CD4-positive, alpha-beta T cell treated with Interferon gamma for 1 hour (primary cell): ENCODE measurements around the gene GATA6.

ENCODE experiments used
- DNase-seq: peaks from one replicate; pipeline ENCODE4 v3.0.0-alpha.2; 2020

The GATA6 gene

GRCh38 chr18:22169011-22169888, at the start of gene GATA6:
Gene GATA6 (plus strand): TSS chr18:22169589. CDS start chr18:22171145, 1,556 bp downstream.
- DNase-seq = peak; percentile 26

- DNase-seq = no peak
Observed at GRCh38 chr18:22124970-22125369, 44.4 kb upstream of the GATA6 start.

GRCh38 chr18:22128954-22129353, 40.4 kb upstream of the GATA6 start:
- DNase-seq = no peak

- DNase-seq = no peak
Observed at GRCh38 chr18:22129778-22130177, 39.6 kb upstream of the GATA6 start.

- DNase-seq = no peak
Observed at GRCh38 chr18:22132258-22132657, 37.1 kb upstream of the GATA6 start.

GRCh38 chr18:22132763-22133162, 36.6 kb upstream of the GATA6 start:
- DNase-seq = no peak

- no peak for DNase-seq
Observed at GRCh38 chr18:22136395-22136794, 33.0 kb upstream of the GATA6 start.

GRCh38 chr18:22141211-22141610, 28.2 kb upstream of the GATA6 start:
- DNase-seq = no peak

- DNase-seq = no peak
Observed at GRCh38 chr18:22143347-22144340, 25.7 kb upstream of the GATA6 start.

- DNase-seq = no peak
Observed at GRCh38 chr18:22145160-22145559, 24.2 kb upstream of the GATA6 start.

- no peak for DNase-seq
Observed at GRCh38 chr18:22149710-22150109, 19.7 kb upstream of the GATA6 start.

GRCh38 chr18:22152093-22152492, 17.3 kb upstream of the GATA6 start:
- no peak for DNase-seq

- DNase-seq = no peak
Observed at GRCh38 chr18:22153428-22153827, 16.0 kb upstream of the GATA6 start.

- DNase-seq = no peak
Observed at GRCh38 chr18:22155584-22155983, 13.8 kb upstream of the GATA6 start.

GRCh38 chr18:22159014-22159413, 10.4 kb upstream of the GATA6 start:
- DNase-seq = no peak

- DNase-seq = no peak
Observed at GRCh38 chr18:22161090-22161489, 8.3 kb upstream of the GATA6 start.

GRCh38 chr18:22163416-22164161, 5.8 kb upstream of the GATA6 start:
- no peak for DNase-seq

- no peak for DNase-seq
Observed at GRCh38 chr18:22164337-22165048, 4.9 kb upstream of the GATA6 start.

- DNase-seq = no peak
Observed at GRCh38 chr18:22165049-22165602, 4.3 kb upstream of the GATA6 start.

- no peak for DNase-seq
Observed at GRCh38 chr18:22165603-22166068, 3.8 kb upstream of the GATA6 start.

GRCh38 chr18:22166069-22166950, 3.1 kb upstream of the GATA6 start:
- no peak for DNase-seq
